ENCODE results near the gene TEX12.

- TF ChIP-seq CTCF (IDR thresholded peaks at IDR 0.05 in 8 of 11, conservative IDR thresholded peaks at IDR 0.05 in 3 of 11), result no peak
- TF ChIP-seq POLR2A (IDR thresholded peaks at IDR 0.05), result no peak
Observed at GRCh38 chr11:112132737-112133136, 34.4 kb upstream of the TEX12 start.
